MCF 10A (cell line): Measurements from ENCODE around the gene OR2T4. TPM values are rescaled to one million over a fixed set of nuclear protein-coding genes. Genes with fewer than 3 reads are reported as not detected.

ENCODE experiments used
- BruUV-seq: library from RNA; stranded (reverse); fragments of 400-500 nt; replicated peaks from 2 replicates; lab custom pipeline; 2021; lab: Mats Ljungman, UMichigan
- CTCF ChIA-PET: fragments of 300-600 bp; sonication (Branson Sonifier 250); formaldehyde crosslinking; extraction: SDS; loops from one replicate; lab custom pipeline; 2021; ENCODE audit warnings: antibody characterized with exemption, inconsistent platforms; lab: Yijun Ruan, JAX
- POLR2A ChIA-PET: fragments of 300-600, 350-650 bp; sonication (Branson Sonifier 250); formaldehyde crosslinking; extraction: SDS; loops from one replicate; lab custom pipeline; 2020; ENCODE audit warnings: antibody characterized with exemption, inconsistent platforms; lab: Yijun Ruan, JAX
- DNase-seq: peaks from one replicate; pipeline ENCODE4 v3.0.0-alpha.2; 2018; ENCODE audit not compliant: unreplicated experiment
- H3K27ac Mint-ChIP-seq: one replicate; pipeline ENCODE4 v1.8.0; 2022; ENCODE audit warnings: mild to moderate bottlenecking, low read depth, mixed read lengths; ENCODE audit not compliant: unreplicated experiment
- H3K27me3 Mint-ChIP-seq: one replicate; pipeline ENCODE4 v1.8.0; 2022; ENCODE audit warnings: mixed read lengths; ENCODE audit not compliant: insufficient read depth, unreplicated experiment
- H3K36me3 Mint-ChIP-seq: one replicate; pipeline ENCODE4 v1.8.0; 2022; ENCODE audit warnings: mild to moderate bottlenecking, moderate library complexity, mixed read lengths; ENCODE audit not compliant: insufficient read depth, unreplicated experiment
- H3K4me1 Mint-ChIP-seq: one replicate; pipeline ENCODE4 v1.8.0; 2022; ENCODE audit warnings: mixed read lengths; ENCODE audit not compliant: insufficient read depth, unreplicated experiment
- H3K4me3 Mint-ChIP-seq: one replicate; pipeline ENCODE4 v1.8.0; 2022; ENCODE audit warnings: mild to moderate bottlenecking, moderate library complexity, mixed read lengths; ENCODE audit not compliant: unreplicated experiment
- H3K9me3 Mint-ChIP-seq: one replicate; pipeline ENCODE4 v1.8.0; 2022; ENCODE audit warnings: mixed read lengths; ENCODE audit not compliant: unreplicated experiment
- CTCF ChIP-seq: fragments of 200-600 bp; IDR thresholded peaks from one replicate; pipeline ENCODE4 v1.8.0; 2022; ENCODE audit warnings: antibody characterized with exemption, mild to moderate bottlenecking; ENCODE audit not compliant: unreplicated experiment
- intact Hi-C: fragments of 100-400 bp; cut with micrococcal nuclease; formaldehyde crosslinking; loops from 2 replicates; pipeline ENCODE4 v1.14.1; 2022
- total RNA-seq: library from RNA; stranded (reverse); gene quantifications from 2 replicates; pipeline ENCODE4 v1.2.3, GENCODE V29; 2022

Gene OR2T4
- total RNA-seq, 1 experiment from 2014 or later = not detected

GRCh38 chr1:248348475-248348874, 13.0 kb upstream of the OR2T4 start, which contains the start of gene OR14C36:
OR14C36 (plus strand) TSS chr1:248348775; CDS start chr1:248348775, 0 bp downstream.
- TF ChIP-seq CTCF = no peak
- CTCF ChIA-PET = interaction anchor here (1.2 kb wide), 1 partner anchor 19 kb away, joined by 4 read pairs; no protein-coding TSS in a partner anchor
- intact Hi-C loops = no loop called here
- BruUV-seq = no TSS peak
- no peak for DNase-seq
- peaks cover 9% of the 10 kb centered on the region for H3K4me1 Mint-ChIP-seq
- no peak within 1 kb of the TSS for H3K4me3 Mint-ChIP-seq
- POLR2A ChIA-PET = no interaction called here
- no peak within 1 kb of the TSS for H3K27ac Mint-ChIP-seq
- no peaks in the 10 kb centered on the region for H3K36me3 Mint-ChIP-seq
- H3K27me3 Mint-ChIP-seq = no peaks in the 10 kb centered on the region
- H3K9me3 Mint-ChIP-seq = no peaks in the 10 kb centered on the region

- H3K27me3 Mint-ChIP-seq = no peaks in the 10 kb centered on the region
- DNase-seq = no peak
- no TSS peak for BruUV-seq
- TF ChIP-seq CTCF = no peak
- intact Hi-C loops = no loop called here
- ChIA-PET CTCF (interaction anchor here (0.5 to 0.7 kb wide), 2 partner anchors 24 to 338 kb away, joined by 3 to 5 read pairs; no protein-coding TSS in a partner anchor), POLR2A (no interaction called here)
- no peaks in the 10 kb centered on the region for H3K4me1 Mint-ChIP-seq
- no peaks in the 10 kb centered on the region for H3K36me3 Mint-ChIP-seq
- no peak overlapping the region for H3K4me3 Mint-ChIP-seq
- H3K27ac Mint-ChIP-seq = no peak overlapping the region
- peaks cover 17% of the 10 kb centered on the region for H3K9me3 Mint-ChIP-seq
Observed at GRCh38 chr1:248359415-248359814, 2.0 kb upstream of the OR2T4 start.

- intact Hi-C loops = no loop called here
- H3K9me3 Mint-ChIP-seq = peaks cover 17% of the 10 kb centered on the region
- H3K36me3 Mint-ChIP-seq = no peaks in the 10 kb centered on the region
- CTCF ChIA-PET = no interaction called here
- no peak overlapping the region for H3K27ac Mint-ChIP-seq
- no peaks in the 10 kb centered on the region for H3K4me1 Mint-ChIP-seq
- no peaks in the 10 kb centered on the region for H3K27me3 Mint-ChIP-seq
- POLR2A ChIA-PET = interaction anchor here (1.2 to 1.3 kb wide), 2 partner anchors 9 to 28 kb away, joined by 3 to 4 read pairs; partner anchors contain the start of gene OR2T6
- H3K4me3 Mint-ChIP-seq = no peak overlapping the region
- TF ChIP-seq CTCF = no peak
- no TSS peak for BruUV-seq
- DNase-seq = no peak
Observed at GRCh38 chr1:248366609-248367008, 5.1 kb downstream of the OR2T4 start.

GRCh38 chr1:248372394-248372793, 10.9 kb downstream of the OR2T4 start:
- H3K36me3 Mint-ChIP-seq = no peaks in the 10 kb centered on the region
- POLR2A ChIA-PET = interaction anchor here (0.7 kb wide), 1 partner anchor 304 kb away, joined by 3 read pairs; no protein-coding TSS in a partner anchor
- H3K4me3 Mint-ChIP-seq = no peak overlapping the region
- DNase-seq = no peak
- CTCF ChIA-PET = interaction anchor here (0.6 kb wide), 2 partner anchors 56 to 216 kb away, joined by 3 to 4 read pairs; no protein-coding TSS in a partner anchor
- intact Hi-C loops = no loop called here
- H3K27ac Mint-ChIP-seq = no peak overlapping the region
- peaks cover 16% of the 10 kb centered on the region for H3K4me1 Mint-ChIP-seq
- H3K9me3 Mint-ChIP-seq = peaks cover 7% of the 10 kb centered on the region
- no peak for TF ChIP-seq CTCF
- BruUV-seq = no TSS peak
- H3K27me3 Mint-ChIP-seq = no peaks in the 10 kb centered on the region
